Transverse colon (tissue), 4 donors: ENCODE results near the gene GNAQ. TPM values are rescaled to one million over a fixed set of nuclear protein-coding genes. Genes with fewer than 3 reads are reported as not detected.

Experiments
- DNase-seq: peaks from one replicate; pipeline ENCODE4 v3.0.0-alpha.2; 2019
- H3K27ac ChIP-seq, 4 donors: fragments of 200-600 bp; sonication (generic); 2 replicates each; pipeline ENCODE4 v1.5.1; 2016 to 2018; ENCODE audit warnings: inconsistent platforms in 4 of 4
- H3K27me3 ChIP-seq: fragments of 200-600 bp; sonication (generic); 2 replicates; pipeline ENCODE4 v1.5.1; 2017; ENCODE audit warnings: inconsistent platforms
- H3K36me3 ChIP-seq, 4 donors: fragments of 200-600 bp; sonication (generic); 2 replicates each; pipeline ENCODE4 v1.5.1; 2017 to 2019; ENCODE audit warnings: inconsistent platforms in 4 of 4
- H3K4me1 ChIP-seq, 4 donors: fragments of 200-600 bp; sonication (generic); 2 replicates each; pipeline ENCODE4 v1.5.1; 2017 to 2020; ENCODE audit warnings: inconsistent platforms in 4 of 4
- H3K4me3 ChIP-seq, 4 donors: fragments of 200-600 bp; sonication (generic); 1 replicate in 1 of 4; 2 replicates in 3 of 4; pipeline versions ENCODE4 v1.5.1 to v1.6.1; 2017 to 2019; ENCODE audit warnings: inconsistent platforms in 4 of 4
- H3K9me3 ChIP-seq, 2 donors: fragments of 200-600 bp; sonication (generic); 2 replicates each; pipeline ENCODE4 v1.5.1; 2017 to 2019; ENCODE audit warnings: inconsistent platforms in 2 of 2
- CTCF ChIP-seq, 5 experiments: fragments of 200-600 bp in 3 of 5; fragments of 450-650 bp in 2 of 5; sonication (generic) in 3 of 5; IDR thresholded peaks; 1 replicate in 2 of 5; 2 replicates in 3 of 5; pipeline ENCODE4 v1.5.1; 2016 to 2017; ENCODE audit warnings: antibody characterized with exemption in 5 of 5, inconsistent platforms in 3 of 5, mild to moderate bottlenecking in 2 of 5, moderate library complexity in 1 of 5
- EP300 ChIP-seq: sonication (generic); formaldehyde crosslinking; IDR thresholded peaks from one replicate; pipeline ENCODE4 v1.6.1; 2017; ENCODE audit warnings: antibody characterized with exemption, low read depth
- POLR2A ChIP-seq: fragments of 450-650 bp; IDR thresholded peaks from one replicate; pipeline ENCODE4 v1.6.1; 2016; ENCODE audit warnings: antibody characterized with exemption, mild to moderate bottlenecking, moderate library complexity
- POLR2AphosphoS5 ChIP-seq, 3 donors: sonication (generic); formaldehyde crosslinking; IDR thresholded peaks; one replicate each; pipeline ENCODE4 v1.6.1; 2016; ENCODE audit warnings: antibody characterized with exemption in 3 of 3
- WGBS, 2 donors: methylation state at CpG; one replicate each; pipeline ENCODE4 v1.1.5; 2018; ENCODE audit warnings: low coverage in 1 of 2; 5-methylcytosine and 5-hydroxymethylcytosine counted together
- in situ Hi-C, 4 donors: fragments of 200-750 bp; cut with MboI; loops; one replicate each; pipeline versions ENCODE4 v1.15.0 to v1.15.1; 2017; ENCODE audit warnings: low sequenced_read_pairs in 3 of 4, low pct_ligation_motif_present in 1 of 4, low pct_unique_long_range_greater_than_20kb in 1 of 4
- intact Hi-C: fragments of 100-400 bp; cut with DNase I; formaldehyde crosslinking; loops from one replicate; pipeline ENCODE4 v1.15.1; 2023; ENCODE audit warnings: low total_unique reads
- total RNA-seq, 4 donors: library from RNA; depleted of rRNA; stranded (reverse); fragments of >200 nt; gene quantifications; one replicate each; pipeline ENCODE4 v1.1.0, GENCODE V29; 2016

The GNAQ gene
- total RNA-seq, 4 donors from 2014 or later, result 36.3 to 54.9 (median 47.1) TPM

DNA sequence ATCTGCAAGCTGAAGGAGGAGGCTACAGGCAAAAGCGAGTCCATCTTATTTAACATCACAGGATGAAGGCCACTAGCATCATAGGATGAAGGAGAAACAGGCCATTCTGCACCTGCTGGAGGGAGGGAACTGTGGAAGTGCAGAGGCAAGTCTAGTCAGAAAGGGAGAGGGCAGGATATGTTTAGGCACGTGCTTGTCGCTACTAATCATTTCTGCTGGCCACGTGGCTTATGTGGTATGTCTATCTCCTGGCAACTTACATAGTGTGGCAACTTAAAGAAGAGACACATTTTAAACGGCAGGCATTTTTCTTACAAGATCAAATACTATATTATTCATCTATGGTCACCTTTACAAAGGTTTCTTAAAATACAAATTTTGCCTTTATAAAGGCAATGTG, 74.0 kb downstream of the GNAQ start:
- TF ChIP-seq POLR2A (no peak), POLR2AphosphoS5 (IDR thresholded peaks at IDR 0.05) (no peak), EP300 (no peak), CTCF (IDR thresholded peaks at IDR 0.05) (no peak)
- Histone ChIP-seq H3K4me1 (peaks cover 23 to 78% (median 36%) of the 10 kb centered on the region in 4 donors), H3K27me3 (no peaks in the 10 kb centered on the region), H3K27ac (no peak overlapping the region), H3K4me3 (no peak overlapping the region), H3K9me3 (no peaks in the 10 kb centered on the region), H3K36me3 (no peaks in the 10 kb centered on the region)
- 72 to 79% methylated on average over 5 of the region's 5 CpGs for WGBS, 2 donors
- intact Hi-C loops, result no loop called here
- no peak for DNase-seq
- in situ Hi-C loops, result no loop called here

GRCh38 chr9:77956555-77956954, 75.1 kb downstream of the GNAQ start:
- TF ChIP-seq CTCF (IDR thresholded peaks at IDR 0.05), result no peak
- no peak for TF ChIP-seq POLR2AphosphoS5 (IDR thresholded peaks at IDR 0.05)
- no peak for TF ChIP-seq EP300
- no peak for TF ChIP-seq POLR2A
- in situ Hi-C loops (no loop called here), intact Hi-C loops (no loop called here)
- Histone ChIP-seq H3K4me1 (peaks cover 23 to 80% (median 38%) of the 10 kb centered on the region in 4 donors), H3K36me3 (no peaks in the 10 kb centered on the region), H3K9me3 (no peaks in the 10 kb centered on the region), H3K27me3 (no peaks in the 10 kb centered on the region), H3K27ac (no peak overlapping the region), H3K4me3 (no peak overlapping the region)
- DNase-seq, result no peak
- WGBS, 2 donors, result 68 to 100% methylated on average over 1 to 2 of the region's 2 CpGs

- DNase-seq, result no peak
- H3K4me3 ChIP-seq, result no peak overlapping the region
- no peaks in the 10 kb centered on the region for H3K9me3 ChIP-seq
- in situ Hi-C loops, result no loop called here
- TF ChIP-seq POLR2AphosphoS5 (IDR thresholded peaks at IDR 0.05) (no peak), CTCF (IDR thresholded peaks at IDR 0.05) (no peak), EP300 (no peak), POLR2A (no peak)
- intact Hi-C loops, result no loop called here
- H3K27ac ChIP-seq, result peak overlapping the region in 2 of 4 donors; percentile 50 to 52
- 84 to 89% methylated on average over 4 to 5 of the region's 5 CpGs for WGBS, 2 donors
- no peaks in the 10 kb centered on the region for H3K27me3 ChIP-seq
- peaks cover 19 to 79% (median 32%) of the 10 kb centered on the region in 4 donors for H3K4me1 ChIP-seq
- no peaks in the 10 kb centered on the region for H3K36me3 ChIP-seq
Measured at GRCh38 chr9:77954666-77955015, 77.0 kb downstream of the GNAQ start.

- no peak for TF ChIP-seq EP300
- no peak for TF ChIP-seq POLR2A
- no peak for TF ChIP-seq CTCF (IDR thresholded peaks at IDR 0.05)
- no peak for DNase-seq
- H3K27ac ChIP-seq, result peak overlapping the region in 3 of 4 donors; percentile 6 to 52 (median 50)
- no peak overlapping the region for H3K4me3 ChIP-seq
- intact Hi-C loops (no loop called here), in situ Hi-C loops (no loop called here)
- 55 to 60% methylated on average over 6 of the region's 6 CpGs for WGBS, 2 donors
- H3K4me1 ChIP-seq, result peaks cover 20 to 79% (median 35%) of the 10 kb centered on the region in 4 donors
- no peaks in the 10 kb centered on the region for H3K9me3 ChIP-seq
- H3K27me3 ChIP-seq, result no peaks in the 10 kb centered on the region
- no peaks in the 10 kb centered on the region for H3K36me3 ChIP-seq
Measured at GRCh38 chr9:77954013-77954665, 77.5 kb downstream of the GNAQ start.
